HG03354 (cell line): ENCODE results near the gene INTS6L.

Source experiments
- ATAC-seq: cut with Tn5 transposase; IDR thresholded peaks from one replicate; pipeline ENCODE4 v1.9.1; 2021; ENCODE audit warnings: mild to moderate bottlenecking; ENCODE audit not compliant: unreplicated experiment, poor library complexity, severe bottlenecking

The INTS6L gene, protein sequence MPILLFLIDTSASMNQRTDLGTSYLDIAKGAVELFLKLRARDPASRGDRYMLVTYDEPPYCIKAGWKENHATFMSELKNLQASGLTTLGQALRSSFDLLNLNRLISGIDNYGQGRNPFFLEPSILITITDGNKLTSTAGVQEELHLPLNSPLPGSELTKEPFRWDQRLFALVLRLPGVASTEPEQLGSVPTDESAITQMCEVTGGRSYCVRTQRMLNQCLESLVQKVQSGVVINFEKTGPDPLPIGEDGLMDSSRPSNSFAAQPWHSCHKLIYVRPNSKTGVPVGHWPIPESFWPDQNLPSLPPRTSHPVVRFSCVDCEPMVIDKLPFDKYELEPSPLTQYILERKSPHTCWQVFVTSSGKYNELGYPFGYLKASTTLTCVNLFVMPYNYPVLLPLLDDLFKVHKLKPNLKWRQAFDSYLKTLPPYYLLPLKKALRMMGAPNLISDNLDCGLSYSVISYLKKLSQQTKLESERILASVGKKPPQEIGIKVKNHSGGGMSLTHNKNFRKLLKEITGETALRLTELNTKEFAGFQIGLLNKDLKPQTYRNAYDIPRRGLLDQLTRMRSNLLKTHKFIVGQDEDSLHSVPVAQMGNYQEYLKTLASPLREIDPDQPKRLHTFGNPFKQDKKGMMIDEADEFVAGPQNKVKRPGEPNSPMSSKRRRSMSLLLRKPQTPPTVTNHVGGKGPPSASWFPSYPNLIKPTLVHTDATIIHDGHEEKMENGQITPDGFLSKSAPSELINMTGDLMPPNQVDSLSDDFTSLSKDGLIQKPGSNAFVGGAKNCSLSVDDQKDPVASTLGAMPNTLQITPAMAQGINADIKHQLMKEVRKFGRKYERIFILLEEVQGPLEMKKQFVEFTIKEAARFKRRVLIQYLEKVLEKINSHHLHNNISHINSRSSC

DNA sequence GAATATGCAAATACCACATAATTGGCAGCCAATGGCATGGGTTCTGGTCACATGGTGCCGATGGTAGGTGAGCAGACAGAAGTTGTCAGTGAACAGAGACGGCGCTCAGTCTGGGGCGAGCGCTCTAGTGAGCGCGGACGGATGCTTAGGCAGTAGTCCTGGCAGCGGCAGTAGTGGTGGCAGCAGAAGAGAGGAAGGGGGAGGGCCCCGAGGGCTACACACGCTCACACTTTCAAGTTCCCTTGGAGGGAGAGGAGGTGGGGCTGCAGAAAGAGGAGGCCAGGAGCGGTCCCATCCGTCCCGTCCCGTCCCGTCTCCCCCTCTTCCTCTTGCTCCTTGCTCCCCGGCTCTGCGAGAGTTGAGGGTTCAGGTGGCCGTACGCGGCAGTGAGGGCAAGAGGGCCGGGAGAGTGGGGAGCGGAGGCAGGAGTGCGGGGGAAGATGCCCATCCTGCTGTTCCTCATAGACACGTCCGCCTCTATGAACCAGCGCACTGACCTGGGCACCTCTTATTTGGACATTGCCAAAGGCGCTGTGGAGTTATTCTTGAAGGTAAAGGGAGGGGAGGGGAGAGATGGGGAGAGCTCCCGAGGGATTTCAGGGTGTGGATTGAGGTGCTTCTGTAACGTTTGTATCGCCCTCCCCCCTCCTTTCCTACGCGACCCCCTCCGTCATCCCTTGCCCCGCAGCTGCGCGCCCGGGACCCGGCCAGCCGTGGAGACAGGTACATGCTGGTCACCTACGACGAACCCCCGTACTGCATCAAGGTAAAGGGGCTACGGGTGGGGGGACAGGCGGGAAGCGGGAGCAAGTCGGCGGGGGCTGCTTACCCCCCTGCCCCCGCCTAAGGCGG is at the start of gene INTS6L:
Gene INTS6L (plus strand): TSS at position 108 of the 852 bp plus-strand sequence. CDS start 333 bp downstream, at position 441.
- peak; percentile 86 for ATAC-seq

DNA sequence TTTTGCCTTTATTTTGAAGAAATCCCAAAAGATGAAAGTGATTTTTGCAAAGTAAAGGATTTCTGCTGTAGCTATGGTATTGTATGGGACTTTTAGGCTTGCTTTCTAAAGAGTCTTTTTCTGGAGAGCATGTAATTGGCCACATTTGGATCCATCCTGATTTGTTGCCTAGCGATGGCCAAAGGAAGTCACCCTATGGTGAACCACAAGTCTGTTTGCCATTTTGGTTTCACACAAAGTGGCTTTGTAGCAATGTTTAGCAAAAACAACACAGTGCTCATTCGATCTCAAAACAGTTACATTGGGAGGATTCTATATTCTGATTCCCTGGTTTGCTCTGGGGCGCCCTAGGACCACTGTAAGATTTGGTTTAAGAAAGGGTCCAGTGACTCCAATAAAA is 44.1 kb upstream of the INTS6L start:
- ATAC-seq, result no peak

DNA sequence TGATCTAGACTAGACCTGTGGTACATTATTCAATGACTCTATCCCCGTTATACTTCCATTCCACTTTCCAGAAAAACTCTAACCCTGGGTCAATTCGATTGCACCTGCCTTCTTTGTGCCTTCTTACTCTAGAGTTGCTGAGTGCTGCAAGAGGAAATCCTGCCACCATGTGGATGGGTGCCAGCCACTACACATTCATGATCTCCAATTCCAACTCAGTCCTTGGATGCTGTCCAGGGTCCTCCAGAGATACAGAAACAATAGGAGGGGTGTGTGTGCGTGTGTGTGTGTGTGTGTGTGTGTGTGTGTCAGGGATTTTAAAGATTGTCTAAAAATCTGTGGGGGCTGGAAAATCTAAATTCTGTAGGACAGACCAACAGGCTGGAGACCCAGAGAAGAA is 42.9 kb upstream of the INTS6L start:
- ATAC-seq, result peak; percentile 55

DNA sequence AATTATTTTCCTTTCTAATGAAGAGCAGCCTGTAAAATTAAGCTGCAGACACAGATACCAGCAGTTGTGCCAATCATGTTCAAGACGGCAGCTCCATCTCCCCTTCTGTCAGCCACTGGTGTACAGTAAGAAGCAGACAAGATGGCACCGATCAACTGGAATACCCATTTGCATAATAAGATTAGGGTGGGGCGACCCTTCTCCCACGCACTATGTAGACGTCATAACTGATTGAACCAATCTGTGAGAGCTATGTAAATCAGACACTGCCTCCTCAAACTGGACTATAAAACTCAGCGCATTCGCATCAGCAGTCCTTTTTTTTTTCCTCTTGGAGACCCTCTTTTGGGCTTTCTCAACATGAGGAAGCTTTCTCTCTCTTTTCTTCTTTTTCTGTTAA is 40.4 kb upstream of the INTS6L start:
- ATAC-seq, result no peak

DNA sequence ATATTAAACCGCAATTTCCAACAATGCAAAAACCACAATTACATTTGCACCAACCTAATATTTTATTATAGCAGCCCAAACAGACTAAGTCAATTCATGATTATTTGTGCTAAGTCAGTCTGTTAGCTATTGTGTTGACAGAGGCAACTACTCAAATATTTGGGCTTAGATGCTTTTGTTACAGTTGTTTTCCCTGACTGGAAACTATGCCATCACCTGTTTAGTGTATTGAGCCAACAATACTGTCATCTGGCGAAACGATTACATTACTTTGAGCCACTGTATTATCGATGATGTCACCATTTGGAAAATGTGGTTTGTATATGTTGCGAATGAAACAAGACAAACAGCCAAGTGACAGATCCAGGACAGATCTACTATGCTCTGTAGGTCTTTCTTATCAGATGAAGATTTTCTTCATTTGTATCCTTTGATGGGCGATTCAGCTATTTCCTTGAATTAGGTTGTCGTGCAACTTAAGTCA is 38.7 kb upstream of the INTS6L start:
- ATAC-seq, result no peak

DNA sequence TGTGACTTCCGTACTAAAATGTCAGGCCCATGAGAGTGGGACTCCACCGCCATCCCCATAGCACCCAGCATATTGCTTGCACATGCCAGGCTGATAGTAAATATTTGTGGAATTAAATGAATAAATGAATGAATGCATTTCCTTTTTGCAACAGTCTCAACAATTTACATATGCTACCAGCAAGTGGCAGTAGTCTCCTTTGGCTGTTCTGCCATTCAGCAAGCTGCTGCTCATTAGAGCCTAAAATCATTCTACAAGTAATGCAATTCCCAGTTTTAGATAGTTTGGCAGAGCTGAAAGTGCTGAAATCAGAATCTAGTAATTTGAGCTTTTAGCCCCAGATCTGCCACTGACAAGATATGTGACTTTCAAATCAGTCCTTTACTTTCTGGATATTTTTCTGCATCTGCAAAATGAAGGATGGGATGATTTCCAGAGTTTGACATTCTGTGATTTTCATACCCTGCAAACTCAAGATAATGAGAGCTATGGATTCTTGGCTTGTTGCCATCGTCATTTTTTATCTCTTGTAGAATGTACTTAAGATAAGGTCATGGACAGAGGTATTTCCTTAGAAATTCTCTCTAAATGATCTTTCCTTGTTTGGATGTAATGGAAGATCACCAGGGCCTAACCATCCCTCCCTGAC is 35.7 kb upstream of the INTS6L start:
- no peak for ATAC-seq

DNA sequence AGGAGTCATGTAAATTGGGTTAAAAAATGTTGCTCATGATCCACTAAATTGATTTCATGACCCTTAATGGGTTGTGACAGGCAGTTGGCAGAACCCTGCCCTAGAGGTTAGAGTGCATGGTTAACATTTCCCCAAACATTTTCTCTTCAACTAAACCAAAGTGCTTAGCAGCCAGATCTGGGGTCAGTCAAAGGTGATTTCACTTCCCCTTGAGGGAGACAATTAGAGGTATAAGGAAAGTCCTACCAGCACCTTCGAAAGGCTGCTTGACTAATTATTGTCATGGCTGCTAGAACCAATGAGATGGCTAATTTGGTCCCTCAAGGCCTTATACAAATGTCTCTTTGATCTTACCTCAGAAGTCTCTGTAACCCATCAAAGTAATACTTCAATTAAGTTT is 30.9 kb upstream of the INTS6L start:
- ATAC-seq, result peak; percentile 89

DNA sequence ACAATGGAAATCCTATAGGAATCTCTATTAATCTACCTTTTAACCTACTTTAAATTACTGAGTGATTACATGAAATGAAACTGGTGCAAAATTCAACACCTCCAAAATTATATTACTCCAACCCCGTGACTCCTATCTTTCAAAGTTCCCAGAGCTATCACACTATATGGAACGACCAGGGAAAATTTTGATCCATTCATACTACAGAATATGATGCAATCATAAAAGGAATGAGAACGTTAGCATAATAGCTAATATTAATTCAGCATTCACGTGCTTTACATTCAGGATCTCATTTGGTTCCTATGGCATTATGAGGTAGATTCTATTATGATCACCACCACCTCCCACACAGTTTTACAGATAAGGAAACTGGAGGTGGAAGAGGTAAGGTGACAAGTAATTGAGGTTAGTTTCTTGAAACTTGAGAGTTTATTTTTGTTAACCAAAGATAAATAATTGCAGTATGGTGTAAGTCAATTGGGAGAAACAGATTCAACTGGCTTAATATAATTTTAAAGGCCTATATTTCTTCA is 29.4 kb upstream of the INTS6L start:
- no peak for ATAC-seq

DNA sequence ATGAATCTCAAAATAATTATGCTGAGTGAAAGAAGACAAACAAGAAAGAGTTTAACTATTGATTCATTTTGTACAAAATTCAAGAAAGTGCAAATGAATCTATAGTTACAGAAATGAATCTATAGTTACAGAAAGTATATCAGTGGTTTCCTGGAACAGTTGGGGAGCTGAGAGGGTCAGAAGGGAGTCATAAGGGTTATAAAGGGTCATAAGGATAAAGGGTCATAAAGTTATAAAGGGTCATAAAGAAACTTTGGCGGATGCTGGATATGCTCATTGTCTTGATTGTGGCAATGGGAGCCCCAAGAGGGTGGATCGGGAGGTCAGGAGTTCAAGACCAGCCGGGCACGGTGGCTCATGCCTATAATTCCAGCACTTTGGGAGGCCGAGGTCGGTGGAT is 26.0 kb upstream of the INTS6L start:
- no peak for ATAC-seq

DNA sequence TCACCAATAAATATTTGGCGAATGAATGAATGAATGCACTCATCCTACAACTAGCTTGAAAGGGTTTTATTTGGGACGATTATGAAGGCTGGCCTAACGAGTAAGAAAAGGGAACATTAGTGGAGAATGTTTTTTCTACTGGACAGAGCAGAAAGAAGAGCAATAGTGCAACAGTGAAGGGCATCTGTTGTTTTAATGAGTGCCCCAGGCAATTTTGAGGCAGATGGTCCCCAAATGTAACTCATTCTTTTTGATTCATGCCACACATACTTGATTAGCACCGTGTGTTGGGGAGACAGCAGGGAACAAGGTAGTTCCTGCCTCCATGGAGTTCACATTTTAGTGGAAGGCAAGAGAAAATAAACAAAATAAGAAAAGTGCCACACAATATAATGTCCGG is 22.7 kb upstream of the INTS6L start:
- no peak for ATAC-seq

DNA sequence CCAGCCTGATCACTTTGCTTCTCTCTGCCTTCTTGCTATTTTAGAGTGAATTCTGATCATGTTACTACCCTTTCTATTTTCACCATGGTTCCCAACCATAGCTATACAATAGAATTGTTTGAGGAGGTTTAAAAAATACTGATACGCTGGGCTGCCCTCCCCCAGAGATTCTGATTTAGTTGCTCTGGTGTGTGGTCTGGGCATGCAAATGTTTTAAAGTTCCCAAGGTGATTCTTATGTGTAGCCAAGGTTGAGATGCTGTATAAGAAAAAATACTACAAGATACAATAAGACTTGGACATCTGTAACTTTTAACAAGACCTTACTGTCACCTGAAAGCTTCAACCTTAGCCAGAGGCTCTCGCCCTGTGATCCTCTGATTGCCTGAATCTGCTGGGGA is 22.2 kb upstream of the INTS6L start:
- ATAC-seq, result no peak

DNA sequence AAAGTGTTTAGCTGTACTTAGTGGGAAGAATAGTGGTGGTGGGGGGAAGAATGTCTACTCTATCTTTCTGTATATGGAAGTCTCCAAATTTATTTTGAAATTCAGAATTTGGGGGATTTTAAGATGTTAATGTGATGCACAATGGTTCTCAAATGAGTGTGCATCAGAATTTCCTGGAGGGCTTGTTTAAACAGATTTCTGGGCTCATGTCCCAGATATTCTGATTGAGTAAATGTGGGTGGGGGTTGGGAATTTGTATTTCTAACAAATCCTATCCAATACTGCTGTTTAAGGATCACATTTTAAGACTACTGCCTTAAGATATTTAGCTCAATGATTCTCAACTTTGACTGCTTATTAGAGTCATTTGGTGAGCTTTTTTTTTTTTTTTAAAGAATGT is 15.1 kb upstream of the INTS6L start:
- ATAC-seq, result no peak

DNA sequence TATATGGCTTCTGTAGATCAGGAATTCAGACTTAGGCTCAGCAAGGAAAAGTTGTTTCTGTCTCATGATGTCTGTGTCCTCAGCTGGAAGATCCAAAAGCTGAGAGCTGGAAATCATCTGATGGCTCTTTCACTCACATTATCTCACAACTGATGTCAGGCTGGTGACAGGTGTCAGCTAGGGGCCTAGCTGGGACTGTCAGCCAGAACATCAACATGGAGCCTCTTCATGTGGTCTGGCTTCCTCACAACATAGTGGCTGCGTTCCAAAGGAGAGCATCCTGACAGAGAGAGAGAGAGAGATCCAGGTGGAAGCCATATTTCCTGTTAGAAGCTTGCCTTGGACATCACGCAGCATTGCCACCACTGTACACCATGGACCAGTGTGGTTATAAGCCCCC is 10.6 kb upstream of the INTS6L start:
- ATAC-seq, result no peak

DNA sequence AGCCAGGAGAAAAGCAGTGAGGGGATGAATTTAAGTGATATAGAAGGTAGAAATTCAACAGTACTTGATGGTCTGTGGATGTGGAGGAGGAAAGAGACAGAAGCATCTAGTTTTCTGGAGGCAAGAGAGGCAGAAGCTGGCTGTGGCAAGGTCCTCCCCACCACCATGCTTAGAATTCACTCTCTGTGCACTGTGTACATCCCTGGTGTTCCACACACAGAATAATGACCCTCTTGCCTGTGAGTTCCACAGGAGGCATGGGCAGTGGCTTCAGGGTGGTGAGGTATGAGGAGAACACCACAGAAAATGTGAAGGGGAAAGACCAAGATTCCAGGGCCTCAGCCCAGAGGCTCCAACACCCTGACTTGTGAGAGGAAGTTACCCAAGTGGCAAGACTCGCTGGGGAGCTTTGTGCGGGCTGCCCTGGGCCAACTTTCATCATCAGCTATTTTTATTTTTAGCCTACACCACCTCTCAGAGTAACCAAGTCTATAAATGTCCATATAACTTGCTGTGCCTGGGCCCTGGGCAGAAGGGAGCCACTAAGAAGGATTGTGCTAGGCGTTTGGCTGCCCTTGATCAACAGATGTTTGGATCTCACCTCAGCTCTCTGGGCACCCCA is 7.8 kb upstream of the INTS6L start:
- no peak for ATAC-seq

DNA sequence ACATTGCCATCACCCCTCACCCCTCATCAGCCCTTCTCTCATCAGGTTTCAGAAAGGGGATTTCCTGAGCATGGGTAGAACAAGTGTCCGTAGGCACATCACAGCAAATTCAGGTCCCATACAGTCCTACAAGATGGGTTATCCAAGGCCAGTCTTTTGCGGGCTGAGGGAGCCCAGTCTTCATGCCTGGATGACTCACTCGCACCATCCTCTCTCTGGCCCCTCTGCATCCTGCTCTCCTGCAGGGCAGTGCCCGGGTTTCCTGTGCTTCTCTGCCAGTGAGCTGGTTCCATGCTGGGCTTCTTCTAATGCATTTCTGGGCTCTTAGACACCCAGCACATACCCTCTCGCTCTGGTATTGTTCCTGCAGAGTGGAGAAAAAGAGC is 7.3 kb upstream of the INTS6L start:
- no peak for ATAC-seq

DNA sequence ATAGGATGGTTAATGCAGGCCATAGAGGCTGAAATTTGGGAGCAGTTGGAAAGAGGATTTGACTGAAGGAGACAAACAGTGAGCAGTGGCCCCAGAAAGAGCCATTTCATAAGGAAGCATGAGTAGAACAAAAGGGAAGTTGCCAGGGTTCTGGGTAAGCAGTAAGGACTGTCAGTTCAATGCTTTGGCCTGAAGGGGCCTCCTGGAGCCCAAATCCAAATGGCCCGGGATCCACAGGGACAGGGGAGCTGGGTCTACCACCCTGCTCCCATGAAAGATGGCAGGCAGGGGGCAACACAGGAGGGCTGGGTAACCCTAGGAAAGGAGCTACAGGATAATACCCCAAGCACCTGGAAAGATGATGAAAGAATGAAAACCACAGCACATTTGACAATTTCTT is 4.1 kb upstream of the INTS6L start:
- ATAC-seq, result no peak

DNA sequence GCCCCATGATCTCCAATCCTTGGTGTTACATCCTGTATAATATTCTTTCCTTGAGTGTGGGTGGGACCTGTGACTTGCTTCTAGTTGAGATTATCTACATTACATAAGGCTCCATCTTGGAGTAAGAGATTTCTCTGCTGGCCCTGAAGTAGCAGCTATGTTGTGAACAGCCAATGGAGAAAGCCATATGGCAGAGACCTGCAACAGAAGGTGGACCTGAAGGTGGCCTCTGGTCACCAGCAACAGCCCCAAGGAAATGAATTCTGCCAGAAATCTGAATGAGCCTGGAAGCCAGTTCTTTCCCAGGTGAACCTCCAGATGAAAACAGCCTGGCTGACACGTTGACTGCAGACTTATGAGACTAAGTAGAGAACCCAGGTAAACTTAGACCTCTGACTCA is 2.3 kb upstream of the INTS6L start:
- no peak for ATAC-seq

DNA sequence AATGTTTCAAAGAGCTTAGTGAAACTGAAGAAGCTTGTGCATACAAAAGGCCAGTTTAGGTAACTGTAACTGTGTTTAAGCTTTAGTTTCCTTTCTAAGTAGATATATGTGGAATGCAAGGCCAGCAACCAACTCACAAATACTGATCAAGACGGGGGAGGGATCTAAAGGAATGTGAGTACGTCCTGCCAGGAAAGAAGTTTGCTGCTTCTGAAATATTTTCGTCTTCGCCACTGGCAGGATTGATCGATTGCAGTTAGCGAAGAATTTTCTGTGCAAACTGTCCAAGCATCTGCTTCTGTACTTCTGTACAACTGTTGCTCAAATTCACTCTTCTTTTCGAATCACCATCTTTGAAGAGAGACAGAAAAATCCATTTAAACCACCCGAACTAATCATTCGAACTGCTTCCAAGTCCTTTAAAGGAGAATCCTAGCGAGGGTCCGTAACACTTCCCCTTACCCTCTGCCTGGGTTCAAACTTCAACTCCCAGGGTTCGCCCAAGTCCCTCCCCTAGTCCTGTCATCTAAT is 373 bp upstream of the INTS6L start:
- ATAC-seq, result peak; percentile 1
